Testis (tissue), 2 donors: ENCODE results near the gene MAST3.

Source experiments
- POLR2A ChIP-seq: fragments of 450-650 bp; IDR thresholded peaks from one replicate; pipeline ENCODE4 v1.6.1; 2017; ENCODE audit warnings: antibody characterized with exemption, mild to moderate bottlenecking, moderate library complexity
- TF ChIP-seq, protein P1 (sequence below), 3 experiments: fragments of 450-650 bp in 2 of 3; fragments of 200-600 bp in 1 of 3; sonication (generic) in 1 of 3; IDR thresholded peaks; one replicate each; pipeline ENCODE4 v1.5.1; 2016 to 2019; ENCODE audit warnings: antibody characterized with exemption in 3 of 3, mild to moderate bottlenecking in 2 of 3, moderate library complexity in 1 of 3

DNA sequence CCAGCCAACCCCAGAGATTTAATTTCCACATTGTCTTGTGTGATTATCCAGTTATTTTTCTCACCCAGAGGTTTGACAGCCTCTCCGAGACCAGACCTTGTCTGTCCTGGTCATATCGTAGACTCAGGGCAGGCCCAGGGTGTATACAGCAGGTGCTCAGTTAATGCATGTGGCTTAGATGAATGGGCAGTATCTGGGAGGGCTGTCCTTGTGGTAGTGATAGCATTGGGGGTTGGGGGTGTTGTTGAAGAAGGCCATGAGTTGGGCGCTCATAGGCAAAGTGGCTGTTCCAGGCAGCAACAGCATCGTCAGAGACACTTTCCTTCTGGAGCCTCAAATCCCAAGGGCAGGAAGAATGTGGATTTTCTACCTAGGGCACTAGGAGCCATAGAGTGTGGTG lies 16.9 kb downstream of the MAST3 start:
- TF ChIP-seq, protein P1, sequence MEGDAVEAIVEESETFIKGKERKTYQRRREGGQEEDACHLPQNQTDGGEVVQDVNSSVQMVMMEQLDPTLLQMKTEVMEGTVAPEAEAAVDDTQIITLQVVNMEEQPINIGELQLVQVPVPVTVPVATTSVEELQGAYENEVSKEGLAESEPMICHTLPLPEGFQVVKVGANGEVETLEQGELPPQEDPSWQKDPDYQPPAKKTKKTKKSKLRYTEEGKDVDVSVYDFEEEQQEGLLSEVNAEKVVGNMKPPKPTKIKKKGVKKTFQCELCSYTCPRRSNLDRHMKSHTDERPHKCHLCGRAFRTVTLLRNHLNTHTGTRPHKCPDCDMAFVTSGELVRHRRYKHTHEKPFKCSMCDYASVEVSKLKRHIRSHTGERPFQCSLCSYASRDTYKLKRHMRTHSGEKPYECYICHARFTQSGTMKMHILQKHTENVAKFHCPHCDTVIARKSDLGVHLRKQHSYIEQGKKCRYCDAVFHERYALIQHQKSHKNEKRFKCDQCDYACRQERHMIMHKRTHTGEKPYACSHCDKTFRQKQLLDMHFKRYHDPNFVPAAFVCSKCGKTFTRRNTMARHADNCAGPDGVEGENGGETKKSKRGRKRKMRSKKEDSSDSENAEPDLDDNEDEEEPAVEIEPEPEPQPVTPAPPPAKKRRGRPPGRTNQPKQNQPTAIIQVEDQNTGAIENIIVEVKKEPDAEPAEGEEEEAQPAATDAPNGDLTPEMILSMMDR (IDR thresholded peaks at IDR 0.05), result no peak
- TF ChIP-seq POLR2A, result no peak
